ENCODE results near the gene SLC6A6.
"Not testable (repeated sequence)": the region's sequence is repeated elsewhere in the genome, so short reads cannot be mapped to it uniquely, and the experiment has no call there.

SLC6A6 gene

DNA sequence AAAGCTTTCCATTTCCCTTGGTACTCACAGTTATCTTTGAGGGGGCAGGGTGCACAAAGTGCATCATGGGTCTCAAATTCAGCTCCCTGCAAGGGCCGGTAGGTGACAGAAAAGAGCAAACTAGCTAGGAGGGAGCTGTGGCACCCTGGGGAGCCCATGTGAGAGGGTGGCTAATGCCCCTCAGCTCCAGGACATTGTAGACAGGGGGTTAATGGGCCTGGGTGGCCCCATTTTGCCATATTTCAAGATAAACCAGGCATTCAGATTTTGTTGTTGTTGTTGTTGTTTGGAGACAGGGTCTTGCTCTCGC, 3.7 kb upstream of the SLC6A6 start:
- DNase-seq (ENCODE audit: low read depth, low spot score) = no peak

DNA sequence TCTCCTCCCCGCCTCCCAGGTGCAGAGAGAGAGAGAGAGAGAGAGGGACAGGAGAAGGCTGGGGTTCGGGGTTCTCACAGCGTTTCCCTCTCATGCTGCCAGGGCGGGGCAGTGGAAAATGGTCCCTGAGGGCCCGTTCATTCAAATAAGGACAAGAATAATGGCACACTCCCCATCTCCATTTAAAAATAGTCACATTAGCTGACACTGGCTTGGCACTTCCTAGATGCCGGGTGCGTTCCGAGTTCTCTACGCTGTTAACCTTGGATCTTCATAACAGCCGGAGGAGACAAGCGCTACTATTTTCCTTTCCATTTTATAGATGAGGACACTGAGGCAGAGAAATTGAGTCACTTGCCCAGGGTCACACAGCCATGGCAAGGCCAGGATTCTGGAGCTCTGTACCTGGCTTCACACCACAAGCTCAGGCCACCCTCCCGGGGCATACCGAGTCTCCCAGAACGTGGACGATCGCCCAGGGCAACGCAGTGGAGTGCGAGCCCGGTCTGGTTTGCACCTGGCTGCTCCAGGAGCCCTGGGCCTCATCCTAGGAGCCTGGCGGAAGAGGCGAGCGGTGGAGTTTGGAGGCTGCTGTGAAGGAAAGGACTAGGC, 608 bp upstream of the SLC6A6 start:
- DNase-seq (ENCODE audit: low read depth, low spot score) = no peak

DNA sequence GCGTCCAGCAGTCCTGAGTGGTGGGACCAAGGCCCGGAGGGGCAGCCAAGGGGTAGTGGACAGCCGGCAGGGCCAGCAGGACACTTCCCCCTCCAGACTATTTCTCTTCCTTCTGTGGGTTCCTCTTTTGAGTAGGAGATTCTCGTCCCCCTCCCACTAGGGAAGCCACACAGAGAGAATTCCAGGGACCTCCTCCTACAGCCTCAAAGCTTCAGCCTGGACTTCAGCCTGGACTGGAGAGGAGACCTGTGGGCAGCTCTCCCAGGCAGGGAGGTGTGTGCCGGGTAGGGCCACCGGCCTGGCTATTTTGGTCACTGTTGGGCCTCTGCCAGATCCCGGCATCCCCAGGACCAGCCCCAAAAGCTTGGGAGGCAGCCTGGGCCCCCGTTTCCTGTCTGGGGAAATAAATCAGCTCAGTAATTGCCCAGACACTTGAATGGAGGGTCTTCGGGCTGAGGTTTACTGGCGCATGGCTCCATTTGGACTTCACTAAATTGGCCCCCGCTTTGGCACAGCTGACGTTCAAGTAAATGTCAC, 1.3 kb downstream of the SLC6A6 start:
- DNase-seq (ENCODE audit: low read depth, low spot score) = no peak

DNA sequence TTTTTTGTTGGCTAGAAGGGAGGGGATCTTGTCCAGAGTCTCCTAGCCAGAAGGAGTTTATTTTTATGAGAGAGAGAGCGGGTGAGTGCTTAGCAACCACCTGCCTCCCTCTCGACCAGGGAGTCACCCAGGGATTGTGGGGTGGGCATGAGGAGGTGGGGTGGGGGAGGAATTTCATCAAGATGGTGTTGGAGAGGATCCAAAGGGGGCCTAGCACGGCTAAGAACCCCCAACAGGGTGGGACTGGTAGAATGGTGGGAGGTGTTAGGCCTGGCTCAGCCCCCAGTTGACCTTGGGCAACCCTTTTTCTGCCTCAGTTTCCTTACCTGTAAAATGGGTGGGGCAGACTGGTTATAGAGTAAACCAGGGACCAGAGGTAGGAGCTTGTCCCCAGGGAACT, 1.8 kb downstream of the SLC6A6 start:
- no peak for DNase-seq (ENCODE audit: low read depth, low spot score)

DNA sequence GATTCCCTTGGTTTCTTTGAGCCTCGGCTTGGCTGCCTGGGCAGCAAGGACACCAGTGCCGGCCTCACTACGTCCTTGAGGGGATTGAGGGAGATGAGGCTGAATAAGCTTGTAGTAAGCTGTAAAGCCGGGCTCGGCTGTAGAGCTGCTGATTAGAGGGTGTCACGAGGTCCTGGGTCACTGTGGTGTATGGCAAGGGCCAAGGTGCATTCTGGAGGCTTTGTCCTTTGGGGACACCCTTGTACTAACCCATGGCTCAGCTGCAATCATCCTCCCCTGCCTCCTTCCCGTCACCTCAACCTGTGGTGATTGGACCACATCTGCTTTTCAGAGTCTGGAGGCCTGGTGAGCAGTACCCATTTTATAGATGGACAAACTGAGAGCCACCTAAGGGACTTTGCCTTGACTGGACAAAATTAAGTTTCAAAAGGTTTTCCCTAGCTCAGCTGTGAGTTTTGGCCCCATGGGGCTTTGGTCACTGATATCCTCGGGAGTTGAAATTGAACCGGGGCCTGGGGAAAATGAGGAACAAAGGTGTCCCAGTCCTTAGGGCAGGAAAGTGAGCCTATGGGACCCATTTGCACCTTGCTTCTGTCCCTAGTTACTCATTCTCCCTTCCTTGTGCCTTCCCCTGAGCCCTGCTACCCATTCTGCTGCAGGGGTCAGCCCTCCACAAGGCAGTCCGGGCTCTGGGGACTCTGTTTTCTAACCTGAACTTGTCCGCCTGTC, 2.4 kb downstream of the SLC6A6 start:
- DNase-seq (ENCODE audit: low read depth, low spot score) = no peak

DNA sequence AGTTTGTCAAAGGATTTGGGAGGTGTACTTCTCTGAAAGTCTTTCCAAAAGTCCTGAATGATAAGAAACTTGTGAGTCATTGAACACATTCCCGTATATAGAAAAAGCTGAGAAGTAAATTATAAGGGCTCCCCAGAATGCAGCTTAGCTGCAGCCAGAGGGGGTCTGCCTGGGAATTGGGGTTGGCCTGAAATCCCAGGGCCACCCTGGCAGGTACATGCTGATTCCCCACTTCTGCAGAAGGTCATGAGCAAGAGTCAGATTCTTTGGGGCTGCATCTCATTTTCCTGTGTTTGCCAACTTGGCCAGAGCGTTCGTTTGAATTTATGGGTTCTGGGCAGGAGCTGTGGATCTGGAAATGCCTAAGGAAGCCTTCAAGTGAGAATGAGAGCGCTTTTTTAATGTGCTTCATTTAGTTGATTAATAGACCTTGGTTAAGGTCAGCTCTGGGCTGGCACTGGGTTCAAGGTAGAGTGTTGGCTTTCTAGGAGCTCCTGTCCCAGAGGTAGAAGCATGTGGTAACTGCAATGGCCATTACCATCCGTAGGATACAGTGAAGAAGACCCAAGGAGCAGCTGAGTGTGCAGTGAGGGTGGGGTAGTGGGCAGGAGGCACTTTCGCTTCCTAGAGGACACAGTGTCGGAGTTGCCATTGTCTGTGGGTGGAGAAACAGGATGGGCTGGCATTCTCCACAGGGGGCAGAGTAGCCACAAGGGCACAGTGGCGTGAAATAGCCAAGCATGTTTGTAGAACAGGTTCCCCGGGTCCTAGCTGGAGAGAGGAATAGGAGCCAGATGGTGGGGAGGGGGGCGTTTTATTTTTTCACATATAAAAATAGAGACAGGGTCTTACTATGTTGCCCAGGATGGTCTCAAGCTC, 3.2 kb downstream of the SLC6A6 start:
- no peak for DNase-seq (ENCODE audit: low read depth, low spot score)

DNA sequence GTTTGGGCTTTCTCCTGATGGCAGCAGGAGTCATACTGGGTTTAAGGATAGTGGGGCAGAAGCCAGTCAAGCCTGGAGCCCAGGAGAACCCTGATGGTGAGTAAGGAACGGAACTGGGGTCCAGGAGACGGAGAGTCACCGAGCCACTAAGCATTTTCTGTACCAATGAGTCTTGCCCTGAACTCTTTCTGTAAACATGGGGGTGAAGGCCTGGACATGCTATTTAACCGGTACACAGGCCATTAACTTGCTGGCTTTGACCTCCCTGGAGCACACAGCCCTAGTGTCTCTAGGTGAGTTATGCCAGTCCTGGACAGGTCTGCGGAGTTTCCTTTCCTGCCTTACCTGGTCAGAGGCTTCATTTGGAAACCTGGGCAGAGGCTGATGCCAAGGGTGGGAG, 3.9 kb downstream of the SLC6A6 start:
- DNase-seq (ENCODE audit: low read depth, low spot score) = no peak

DNA sequence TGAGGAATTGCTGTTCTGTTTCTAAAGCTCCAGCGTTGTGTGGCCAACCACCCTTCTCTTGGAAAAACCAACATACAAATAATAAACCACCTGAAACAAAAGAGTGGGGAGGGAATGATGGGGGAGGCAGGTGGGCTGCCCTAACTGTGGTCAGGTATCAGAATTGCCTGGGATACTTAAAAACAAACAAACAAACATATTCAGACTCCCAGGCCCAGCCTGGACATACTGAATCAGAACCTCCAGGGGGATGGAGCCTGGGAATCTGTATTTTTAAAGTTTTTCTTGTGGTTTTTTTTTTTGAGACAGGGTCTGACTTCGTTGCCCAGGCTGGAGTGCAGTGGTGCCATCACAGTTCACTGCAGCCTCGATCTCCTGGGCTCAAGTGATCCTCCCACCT, 4.4 kb downstream of the SLC6A6 start:
- DNase-seq (ENCODE audit: low read depth, low spot score) = no peak

DNA sequence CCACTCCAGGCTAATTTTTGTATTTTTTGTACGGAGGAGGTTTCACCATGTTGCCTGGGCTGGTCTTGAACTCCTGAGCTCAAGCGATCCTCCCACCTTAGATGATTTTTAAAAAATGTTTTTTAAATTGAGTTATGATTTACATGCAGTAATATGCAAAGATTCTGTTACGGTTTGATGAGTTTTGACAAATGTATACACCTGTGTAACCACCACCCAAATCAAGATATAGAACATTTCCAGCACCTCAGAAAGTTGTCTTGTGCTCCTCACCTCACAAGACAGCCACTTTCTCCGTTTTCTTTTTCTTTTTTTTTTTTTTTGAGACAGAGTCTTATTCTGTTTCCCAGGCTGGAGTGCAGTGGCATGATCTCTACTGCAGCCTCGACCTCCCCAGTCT, 4.8 kb downstream of the SLC6A6 start:
- no peak for DNase-seq (ENCODE audit: low read depth, low spot score)

DNA sequence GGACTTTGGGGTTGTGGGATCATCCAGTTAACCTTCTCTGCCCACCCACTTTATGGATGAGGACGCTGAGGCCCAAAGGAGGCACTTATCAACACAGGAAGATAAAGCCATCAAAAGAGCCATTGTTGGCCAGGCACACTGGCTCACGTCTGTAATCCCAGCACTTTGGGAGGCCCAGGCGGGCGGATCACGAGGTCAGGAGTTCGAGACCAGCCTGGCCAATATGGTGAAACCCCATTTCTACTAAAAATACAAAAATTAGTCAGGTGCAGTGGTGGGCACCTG, 7.3 kb downstream of the SLC6A6 start:
- DNase-seq (ENCODE audit: low read depth, low spot score) = not testable (repeated sequence)

DNA sequence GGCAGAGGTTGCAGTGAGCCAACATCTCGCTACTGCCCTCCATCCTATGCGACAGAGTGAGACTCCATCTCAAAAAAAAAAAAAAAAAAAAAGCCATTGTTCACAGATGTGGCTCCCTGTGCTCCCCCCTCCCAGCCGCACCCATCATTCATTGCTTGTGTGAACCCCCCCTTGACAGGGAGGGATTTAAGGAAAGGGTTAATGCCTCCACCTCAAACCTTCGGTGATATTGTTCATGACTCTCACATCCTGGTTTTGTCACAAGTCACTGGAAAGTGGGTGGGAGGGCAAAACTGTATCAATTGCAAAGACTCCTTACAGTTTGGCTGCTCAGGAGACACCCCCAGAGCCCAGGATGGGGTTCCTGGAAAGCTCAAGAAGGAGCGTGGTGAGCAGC, 7.7 kb downstream of the SLC6A6 start:
- DNase-seq (ENCODE audit: low read depth, low spot score) = no peak

DNA sequence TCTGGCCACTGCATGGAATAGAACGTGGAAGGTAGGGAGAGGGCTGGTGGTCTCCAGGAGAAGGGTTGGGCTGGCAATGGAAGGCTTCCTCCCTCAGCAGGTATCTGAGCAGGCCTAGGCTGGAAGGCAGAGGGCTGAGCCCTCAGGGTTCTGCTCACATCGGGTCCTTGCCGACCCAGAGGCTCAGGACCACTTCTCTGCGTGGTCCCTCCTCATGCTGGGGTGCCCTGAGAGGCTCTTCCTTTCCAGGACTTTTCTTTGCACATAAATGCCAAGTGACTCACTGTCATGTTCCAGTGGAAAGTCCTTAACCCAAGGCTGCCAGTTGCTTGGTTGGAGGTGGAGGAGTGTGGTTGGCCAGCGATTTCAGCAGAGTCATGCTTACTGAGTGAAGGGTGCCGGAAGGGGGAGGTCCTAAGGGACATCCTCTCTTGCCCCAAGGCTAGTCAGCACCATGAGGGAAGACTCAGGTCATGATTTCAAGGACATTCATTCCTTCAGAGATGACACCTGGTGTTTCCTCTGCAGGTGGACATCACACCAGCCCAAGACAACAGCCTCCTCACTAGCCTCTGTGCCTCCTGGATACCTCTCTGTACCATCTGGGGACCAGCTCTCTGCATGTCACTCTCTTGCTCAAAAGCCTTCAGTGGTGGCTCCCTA, 8.2 kb downstream of the SLC6A6 start:
- DNase-seq (ENCODE audit: low read depth, low spot score) = no peak

DNA sequence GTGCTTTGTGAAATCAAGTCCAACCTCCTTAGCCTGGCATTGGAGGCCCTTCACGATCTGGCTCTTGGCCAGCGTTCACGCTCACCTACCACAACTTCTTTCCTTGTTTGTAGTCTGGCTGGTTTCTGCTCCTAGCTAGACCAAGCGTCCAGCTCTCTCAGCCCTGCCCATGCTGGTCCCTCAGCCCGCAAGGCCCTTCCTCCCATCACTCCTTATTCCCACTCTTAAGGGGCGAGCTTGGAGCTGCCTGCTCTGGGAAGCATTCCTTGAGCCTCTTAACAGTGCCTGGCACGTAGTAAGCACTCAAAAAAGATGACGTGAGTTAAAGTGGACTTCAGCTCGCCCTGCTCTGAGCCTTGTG, 8.7 kb downstream of the SLC6A6 start:
- DNase-seq (ENCODE audit: low read depth, low spot score) = no peak

DNA sequence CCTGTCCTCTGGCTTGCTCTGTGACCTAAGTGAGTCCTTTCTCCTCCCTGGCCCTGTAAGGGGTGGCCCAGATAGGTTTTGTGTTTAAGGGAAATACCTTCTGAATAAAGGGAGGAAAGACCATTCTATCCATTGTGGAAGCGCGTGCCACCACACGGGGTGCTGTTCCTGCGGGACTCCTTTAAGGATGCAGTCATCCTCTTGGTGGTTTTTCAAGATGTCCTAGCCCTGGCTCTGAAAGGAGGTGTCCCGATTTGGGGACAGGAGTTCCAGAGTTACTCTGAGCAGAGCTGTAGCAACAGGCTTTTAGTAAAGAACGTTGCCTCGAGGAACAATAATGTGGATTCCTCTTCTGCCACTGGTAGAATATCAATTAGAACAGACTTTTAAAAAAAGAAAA, 9.6 kb downstream of the SLC6A6 start:
- no peak for DNase-seq (ENCODE audit: low read depth, low spot score)

DNA sequence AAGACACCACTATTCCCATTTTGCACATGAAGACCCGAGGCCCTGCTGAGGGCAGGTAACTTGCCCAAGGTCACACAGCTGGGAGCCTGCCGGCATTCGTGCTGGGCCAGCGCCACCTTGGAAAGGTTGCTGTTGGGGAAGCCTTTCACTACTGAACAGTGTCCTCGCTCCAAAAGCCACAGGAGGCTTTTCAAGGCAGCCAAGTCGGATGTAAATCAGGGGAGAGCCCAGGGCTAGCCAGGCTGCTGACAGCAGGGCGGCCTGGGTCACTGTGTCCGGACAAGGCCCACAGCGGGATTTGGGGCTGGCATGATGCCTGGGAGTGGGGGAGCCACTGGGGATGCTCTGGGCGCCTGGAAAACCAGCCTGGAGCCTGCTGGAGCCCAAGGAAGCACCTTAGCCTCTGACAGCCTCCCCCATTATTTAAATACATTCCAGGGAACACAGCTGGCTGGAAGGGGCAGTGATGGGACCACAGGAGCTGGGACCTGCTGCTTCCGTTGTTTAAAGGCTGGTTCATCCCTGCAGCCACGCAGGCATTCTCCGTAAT, 10.5 kb downstream of the SLC6A6 start:
- no peak for DNase-seq (ENCODE audit: low read depth, low spot score)

DNA sequence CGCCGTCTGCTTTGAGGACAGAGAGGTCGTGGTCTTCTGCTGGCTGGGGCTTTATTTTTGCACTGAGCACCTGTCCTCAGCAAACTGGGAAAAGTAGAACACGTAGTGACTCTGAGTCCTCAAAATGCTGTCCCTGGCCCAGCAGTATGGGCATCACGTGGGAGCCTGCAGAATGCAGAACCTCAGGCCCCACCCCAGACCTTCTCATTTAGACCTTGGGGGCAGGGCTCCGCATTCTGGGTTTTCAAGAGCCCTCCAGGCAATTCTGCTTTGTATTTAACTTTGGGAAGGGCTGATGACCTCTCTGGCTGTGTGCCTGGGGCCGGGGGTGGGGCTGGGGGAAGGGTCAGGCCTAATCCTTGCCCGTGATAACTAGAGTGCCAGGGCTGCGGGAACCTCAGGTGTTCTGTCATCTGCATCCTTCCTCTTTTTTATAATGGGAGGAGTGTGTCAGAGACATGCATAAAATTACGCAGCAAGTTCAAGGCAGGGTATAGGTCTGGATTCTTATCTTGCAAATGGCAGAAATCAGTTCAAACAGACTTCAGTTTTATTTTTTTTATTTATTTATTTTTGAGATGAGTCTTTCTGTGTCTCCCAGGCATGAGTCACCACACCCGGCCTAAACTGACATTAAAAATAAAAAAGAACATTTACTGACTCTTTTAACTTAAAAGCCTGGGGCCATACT, 11.1 kb downstream of the SLC6A6 start:
- DNase-seq (ENCODE audit: low read depth, low spot score) = no peak

DNA sequence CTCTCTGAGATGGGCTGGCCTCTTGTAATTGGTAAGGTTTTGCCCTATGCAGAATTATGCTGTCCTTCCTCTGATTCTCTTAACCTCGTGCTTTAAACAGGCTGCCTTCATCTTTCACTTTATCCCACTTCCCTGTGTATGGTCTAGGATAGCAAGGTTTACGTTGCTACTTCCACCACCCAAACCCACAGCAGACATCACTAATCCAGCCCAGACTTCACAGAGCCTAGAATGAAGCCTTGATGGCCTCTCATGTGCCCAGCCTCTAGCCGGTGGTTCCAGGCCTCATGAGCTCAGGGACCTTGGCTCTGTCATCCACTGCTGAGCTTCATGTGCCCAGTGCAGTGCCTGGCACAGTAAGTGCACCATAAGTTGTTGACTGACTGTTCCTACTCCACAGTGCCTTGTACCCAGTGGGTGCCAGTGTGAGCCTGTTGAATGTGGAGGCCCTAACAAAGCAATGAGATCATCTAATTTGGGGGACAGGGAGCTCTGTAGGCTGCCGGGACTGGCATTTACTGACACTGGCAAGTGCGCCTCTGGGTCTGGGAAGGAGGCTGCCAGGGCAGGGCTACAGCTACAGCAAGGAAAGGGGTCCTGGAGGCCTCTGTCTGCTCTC, 12.5 kb downstream of the SLC6A6 start:
- no peak for DNase-seq (ENCODE audit: low read depth, low spot score)

DNA sequence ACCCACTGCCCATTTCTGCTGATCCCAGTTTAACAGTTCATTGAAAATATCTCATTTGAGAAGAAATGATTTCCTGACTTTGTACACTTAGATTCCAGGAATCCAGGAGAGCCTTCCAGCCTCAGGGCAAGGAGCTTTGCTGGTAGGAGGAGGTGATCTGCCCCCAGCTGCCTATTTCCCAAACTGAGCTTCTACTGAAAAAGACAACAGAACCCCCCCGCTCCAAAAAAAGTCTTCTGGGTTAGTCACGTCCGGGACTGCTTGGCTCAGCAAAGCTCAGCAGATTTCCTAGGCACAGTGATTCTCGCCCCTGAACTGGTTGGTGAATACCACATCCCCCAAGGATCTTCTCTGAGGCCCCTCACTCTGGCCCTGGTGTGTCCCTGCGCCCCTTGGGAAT, 13.1 kb downstream of the SLC6A6 start:
- no peak for DNase-seq (ENCODE audit: low read depth, low spot score)

DNA sequence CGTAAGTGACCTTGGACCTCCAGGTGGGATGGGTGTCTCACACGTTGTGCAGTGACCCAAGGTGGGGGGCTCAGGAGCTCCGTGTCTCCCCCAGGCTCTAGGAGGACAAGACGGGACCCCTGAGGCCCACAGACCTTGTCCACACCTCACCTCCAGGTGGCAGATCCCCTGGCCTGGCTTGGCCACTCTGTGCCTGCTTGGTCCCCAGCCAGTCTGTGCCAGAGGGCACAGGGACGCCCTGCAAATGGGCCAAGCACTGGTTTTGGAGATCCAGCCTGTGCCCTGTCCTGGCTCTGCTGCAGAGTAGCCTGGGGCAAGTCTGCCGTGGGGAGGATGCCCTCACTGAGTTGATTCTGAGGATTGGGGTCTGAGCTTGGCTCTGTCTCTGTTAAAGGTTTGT, 14.0 kb downstream of the SLC6A6 start:
- DNase-seq (ENCODE audit: low read depth, low spot score) = no peak

DNA sequence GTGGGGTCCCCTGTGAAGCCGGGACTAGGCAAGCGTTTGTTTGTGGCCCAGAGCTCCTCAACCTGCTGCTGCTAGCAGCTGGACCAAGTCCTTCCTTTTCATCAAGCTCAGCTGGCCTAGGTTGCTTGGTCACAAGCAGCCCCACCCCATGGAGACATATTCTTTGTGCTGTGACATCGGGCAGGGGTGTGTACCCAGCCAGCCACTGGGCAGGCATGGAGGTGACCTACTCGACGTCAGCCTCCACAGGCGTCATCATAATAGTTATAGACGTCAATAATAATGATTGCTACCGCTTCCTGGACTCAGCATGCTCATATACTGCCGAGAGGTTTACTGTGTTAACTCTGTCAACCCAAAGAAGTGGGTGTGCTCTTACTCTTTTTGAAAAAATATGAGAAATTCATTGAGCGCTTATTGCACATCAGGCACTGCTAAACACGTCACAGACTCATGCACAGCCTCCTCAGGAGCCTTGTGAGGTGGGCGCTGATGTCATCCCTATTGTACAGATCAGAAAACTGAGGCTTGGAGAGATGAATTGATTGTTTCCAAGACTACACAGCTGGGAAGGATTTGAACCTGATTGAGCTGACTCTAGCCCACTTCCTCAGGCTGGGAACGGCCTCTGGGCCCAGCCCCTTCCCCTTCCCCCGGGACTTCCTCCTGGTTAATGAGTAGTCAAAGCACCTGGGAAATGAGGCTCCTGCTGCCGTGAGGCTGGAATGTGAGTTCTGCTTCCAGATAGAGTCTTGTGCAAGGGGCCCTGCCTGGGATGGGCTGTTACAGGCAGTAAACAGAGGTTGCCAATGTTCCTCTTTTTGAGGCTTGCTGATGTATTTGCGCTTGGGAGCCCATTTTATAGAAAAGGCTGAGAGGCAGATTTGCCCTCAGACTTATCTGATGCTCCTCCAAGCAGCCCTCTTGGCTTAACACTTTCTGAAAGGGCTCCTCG, 16.2 kb downstream of the SLC6A6 start:
- DNase-seq (ENCODE audit: low read depth, low spot score) = no peak

Measured in activated CD4-positive, CD25-positive, alpha-beta regulatory T cell treated with anti-CD3 and anti-CD28 coated beads, Interleukin-2, amount 50 U/mL, for 16 hours (primary cell).